ENCODE results near the gene KRT16. TPM values are rescaled to one million over a fixed set of nuclear protein-coding genes. Genes with fewer than 3 reads are reported as not detected.

The KRT16 gene
- total RNA-seq, 1 experiment from 2014 or later, result 0.61 TPM

GRCh38 chr17:41648411-41649195 lies 36.0 kb upstream of the KRT16 start:
- ChIA-PET POLR2A (interaction anchor here (0.9 to 1.9 kb wide), 7 partner anchors 14 to 122 kb away, joined by 3 to 25 read pairs (median 6); partner anchors contain the start of genes EIF1 and KRT19), RAD21 (ENCODE audit: low non-redundant PET in 1 of 2, low total read pairs in 2 of 2, uncharacterized antibody in 2 of 2, unreplicated experiment in 2 of 2) (interaction anchor here (0.6 to 2.7 kb wide), 9 partner anchors 14 to 771 kb away, joined by 3 to 28 read pairs (median 7); no protein-coding TSS in a partner anchor), CTCF (interaction anchor here (0.6 to 11.1 kb wide), 37 partner anchors 8 to 1115 kb away, joined by 3 to 217 read pairs (median 5); partner anchors contain the start of gene KRT19)
- DNase-seq (ENCODE audit: low read depth, low spot score) (peak; percentile 77), ATAC-seq (peak; percentile 81)
- peak overlapping the region; percentile 83 for H2AFZ ChIP-seq (ENCODE audit: low read depth, low read length, poor library complexity, severe bottlenecking)
- peak overlapping the region; percentile 38 to 53 for H3K4me3 ChIP-seq (replicated peaks in 1 of 2; ENCODE audit: low read depth in 1 of 2, low read length in 2 of 2)
- H3K9me3 ChIP-seq (ENCODE audit: control insufficient read depth in 1 of 2, insufficient read depth in 1 of 2, low read depth in 1 of 2, low read length in 2 of 2), result no peaks in the 10 kb centered on the region
- TF ChIP-seq JUND (IDR thresholded peaks at IDR 0.05), result no peak
- TF ChIP-seq ZNF274 (IDR thresholded peaks at IDR 0.05; ENCODE audit: low read depth, low read length), result no peak
- TF ChIP-seq CTCF (IDR thresholded peaks at IDR 0.05 in 2 of 3, conservative IDR thresholded peaks at IDR 0.05 in 1 of 3; ENCODE audit: borderline replicate concordance in 1 of 3, insufficient read depth in 1 of 3, low read depth in 2 of 3, low read length in 2 of 3), result peak; percentile 90 to 98 (median 95)
- no peak for TF ChIP-seq ATF3 (IDR thresholded peaks at IDR 0.05)
- TF ChIP-seq SIN3A (IDR thresholded peaks at IDR 0.05; ENCODE audit: low read depth), result no peak
- TF ChIP-seq FOSL1 (IDR thresholded peaks at IDR 0.05; ENCODE audit: low read depth), result no peak
- TF ChIP-seq MAX (IDR thresholded peaks at IDR 0.05), result no peak
- peak; percentile 92 for TF ChIP-seq RAD21 (IDR thresholded peaks at IDR 0.05; ENCODE audit: low read depth)
- no peak for TF ChIP-seq REST (IDR thresholded peaks at IDR 0.05; ENCODE audit: low read depth)
- no peak for TF ChIP-seq CEBPB (IDR thresholded peaks at IDR 0.05; ENCODE audit: low read depth)
- no peak for TF ChIP-seq ELF1 (IDR thresholded peaks at IDR 0.05; ENCODE audit: borderline replicate concordance, low read depth)
- no peak for TF ChIP-seq TCF7L2 (IDR thresholded peaks at IDR 0.05; ENCODE audit: borderline replicate concordance, extremely low read depth, insufficient read depth, insufficient read length)
- TF ChIP-seq ZFX (IDR thresholded peaks at IDR 0.05), result no peak
- peak overlapping the region; percentile 41 for H3K27ac ChIP-seq (ENCODE audit: low read depth, low read length)
- H3K4me1 ChIP-seq (ENCODE audit: control insufficient read depth in 1 of 2, insufficient read depth in 2 of 2, low read length in 2 of 2), result peaks cover 30 to 77% of the 10 kb centered on the region in 2 experiments
- TSS peak; percentile 56 for BruUV-seq (replicated peaks)
- H3K9ac ChIP-seq (ENCODE audit: low read length), result peak overlapping the region; percentile 57
- H3K4me2 ChIP-seq (ENCODE audit: low read length), result peak overlapping the region; percentile 83
- intact Hi-C loops (cut with micrococcal nuclease), result loop anchor here (1.0 to 10.0 kb wide), 8 partner anchors 14 to 1026 kb away; no protein-coding TSS in a partner anchor
- H4K20me1 ChIP-seq (ENCODE audit: insufficient read depth), result no peaks in the 10 kb centered on the region
- H3K36me3 ChIP-seq (ENCODE audit: control insufficient read depth in 1 of 2, insufficient read depth in 2 of 2, low read length in 2 of 2), result no peaks in the 10 kb centered on the region
- no peaks in the 10 kb centered on the region for H3K27me3 ChIP-seq (ENCODE audit: insufficient read depth, low read length)
- no peaks in the 10 kb centered on the region for H3K79me2 ChIP-seq (ENCODE audit: insufficient read depth, low read length)
- H3K9me2 ChIP-seq (ENCODE audit: insufficient read depth), result no peaks in the 10 kb centered on the region
